Germinal center (tissue), 1 donor: ENCODE results near the gene NDUFA7.

Experiments
- DNase-seq: peaks from one replicate; pipeline ENCODE4 v3.0.0; 2012; ENCODE audit warnings: mixed read lengths, low spot score

Gene NDUFA7

GRCh38 chr19:8262431-8262830 is 58.7 kb downstream of the NDUFA7 start:
- no peak for DNase-seq

DNA sequence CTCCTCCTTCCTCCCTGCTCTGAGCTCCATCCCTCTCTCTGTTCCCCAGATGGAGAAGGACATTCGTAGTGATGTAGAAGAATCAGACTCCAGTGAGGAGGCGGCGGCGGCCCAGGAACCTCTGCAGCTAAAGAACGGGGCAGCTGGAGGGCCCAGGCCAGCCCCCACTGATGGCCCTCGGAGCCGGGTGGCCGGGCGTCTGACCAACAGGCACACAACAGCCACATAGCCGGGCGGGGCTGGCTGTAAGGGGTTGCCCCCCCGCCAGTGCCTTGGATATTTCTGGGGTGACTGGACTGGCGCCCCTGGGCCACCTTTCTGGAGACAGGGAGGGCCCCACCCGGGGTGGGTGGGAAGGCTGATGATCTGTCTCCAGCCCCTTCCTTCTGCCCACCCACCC is 59.3 kb downstream of the NDUFA7 start:
- no peak for DNase-seq

DNA sequence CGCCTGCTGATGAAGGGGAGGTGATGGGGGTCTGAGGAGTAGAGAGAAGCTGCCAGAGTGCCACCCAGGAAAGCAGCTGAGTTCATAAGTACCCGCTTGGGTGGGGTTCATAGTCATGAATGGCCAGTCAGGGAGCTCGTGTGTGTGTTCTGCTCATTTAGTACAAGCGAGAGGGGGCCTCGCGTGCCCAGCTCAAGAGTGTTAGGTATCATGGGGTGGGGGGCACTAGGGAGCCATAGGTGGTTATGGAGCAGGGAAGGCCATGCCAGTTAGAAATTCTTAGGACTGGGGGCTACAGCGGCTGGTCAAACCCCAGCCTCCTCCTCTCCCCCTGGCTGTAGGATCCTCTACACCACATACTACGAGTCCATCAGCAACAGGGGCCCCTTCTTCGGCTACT is 59.8 kb downstream of the NDUFA7 start:
- DNase-seq: no peak
